GM12875 (cell line): ENCODE measurements around the gene COPS2.

Experiments
- H3K4me3 ChIP-seq: one replicate; pipeline ENCODE4 v1.5.1; 2011; ENCODE audit warnings: low read depth, low read length, control low read depth
- TF ChIP-seq, protein P1 (sequence below): IDR thresholded peaks from 2 replicates; pipeline ENCODE4 v1.5.1; 2011; ENCODE audit warnings: low read depth, mild to moderate bottlenecking, control low read depth, inconsistent platforms, low read length, moderate library complexity, borderline replicate concordance; ENCODE audit not compliant: insufficient read depth

The COPS2 gene

DNA sequence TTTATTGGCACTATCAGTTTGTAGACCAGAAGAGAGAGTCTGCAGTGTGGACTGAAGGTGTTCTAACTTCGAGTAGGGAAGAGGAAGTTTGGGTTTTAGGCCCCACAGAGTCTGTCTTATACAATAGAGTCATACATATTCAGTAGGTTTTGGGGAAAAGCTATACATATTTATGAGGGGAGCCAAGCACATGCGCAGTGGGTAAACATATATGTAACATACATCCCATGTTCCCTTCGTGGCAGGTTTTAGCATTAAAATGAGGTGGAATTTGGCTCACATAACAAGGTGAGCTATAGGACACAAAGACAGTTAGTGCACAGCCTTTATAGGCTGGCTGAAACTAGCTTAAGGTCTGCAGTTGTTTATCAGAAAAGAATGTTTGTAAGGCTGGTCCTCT lies 19.5 kb upstream of the COPS2 start:
- H3K4me3 ChIP-seq = no peak overlapping the region
- TF ChIP-seq, protein P1, sequence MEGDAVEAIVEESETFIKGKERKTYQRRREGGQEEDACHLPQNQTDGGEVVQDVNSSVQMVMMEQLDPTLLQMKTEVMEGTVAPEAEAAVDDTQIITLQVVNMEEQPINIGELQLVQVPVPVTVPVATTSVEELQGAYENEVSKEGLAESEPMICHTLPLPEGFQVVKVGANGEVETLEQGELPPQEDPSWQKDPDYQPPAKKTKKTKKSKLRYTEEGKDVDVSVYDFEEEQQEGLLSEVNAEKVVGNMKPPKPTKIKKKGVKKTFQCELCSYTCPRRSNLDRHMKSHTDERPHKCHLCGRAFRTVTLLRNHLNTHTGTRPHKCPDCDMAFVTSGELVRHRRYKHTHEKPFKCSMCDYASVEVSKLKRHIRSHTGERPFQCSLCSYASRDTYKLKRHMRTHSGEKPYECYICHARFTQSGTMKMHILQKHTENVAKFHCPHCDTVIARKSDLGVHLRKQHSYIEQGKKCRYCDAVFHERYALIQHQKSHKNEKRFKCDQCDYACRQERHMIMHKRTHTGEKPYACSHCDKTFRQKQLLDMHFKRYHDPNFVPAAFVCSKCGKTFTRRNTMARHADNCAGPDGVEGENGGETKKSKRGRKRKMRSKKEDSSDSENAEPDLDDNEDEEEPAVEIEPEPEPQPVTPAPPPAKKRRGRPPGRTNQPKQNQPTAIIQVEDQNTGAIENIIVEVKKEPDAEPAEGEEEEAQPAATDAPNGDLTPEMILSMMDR = no peak

DNA sequence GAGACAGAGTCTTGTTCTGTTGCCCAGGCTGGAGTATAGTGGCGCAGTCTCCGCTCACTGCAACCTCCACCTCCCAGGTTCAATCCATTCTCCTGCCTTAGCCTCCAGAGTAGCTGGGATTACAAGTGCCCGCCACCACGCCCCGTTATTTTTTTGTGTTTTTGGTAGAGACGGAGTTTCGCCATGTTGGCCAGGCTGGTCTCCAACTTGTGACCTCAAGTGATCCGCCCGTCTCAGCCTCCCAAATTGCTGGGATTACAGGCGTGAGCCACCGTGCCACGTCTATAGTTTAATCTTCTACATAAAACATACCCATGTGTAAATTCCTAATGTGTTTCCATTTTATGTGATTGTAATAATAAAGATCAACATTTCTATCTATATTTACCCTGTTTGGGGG lies 16.4 kb upstream of the COPS2 start:
- TF ChIP-seq, protein P1 = no peak
- H3K4me3 ChIP-seq = no peak overlapping the region

DNA sequence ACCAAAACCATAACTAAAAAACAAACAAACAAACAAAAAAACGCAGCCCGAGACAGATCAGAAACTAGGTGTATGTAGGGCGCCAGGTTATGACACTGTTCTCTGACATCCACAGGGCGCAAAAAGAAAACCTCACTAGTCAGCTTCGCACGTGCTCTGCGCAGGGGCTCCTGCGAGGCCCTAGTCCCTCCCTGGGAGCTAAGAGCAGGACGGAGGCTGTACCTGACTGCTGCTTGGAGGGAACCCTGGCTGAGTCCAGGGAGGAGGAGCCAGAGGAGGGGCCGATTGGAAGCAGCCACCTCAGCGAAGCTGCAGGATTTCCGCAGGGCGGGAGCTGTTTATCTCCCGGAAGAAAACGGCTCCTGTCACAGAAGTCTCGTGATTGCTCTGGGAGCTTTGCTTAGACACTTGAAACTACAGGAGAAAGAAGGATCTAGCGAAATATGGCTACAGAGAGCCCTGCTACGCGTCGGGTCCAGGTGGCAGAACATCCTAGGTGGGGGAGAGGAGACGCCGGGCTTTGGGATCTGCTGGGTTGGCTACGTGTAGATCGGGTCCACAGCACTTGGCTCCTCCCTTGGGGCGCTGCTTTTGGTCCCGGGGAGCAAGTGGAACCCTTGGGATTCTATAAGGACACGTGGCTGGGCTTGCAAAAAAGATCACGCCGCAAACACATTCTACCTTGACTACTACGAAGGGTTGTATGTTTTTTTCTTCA lies 14.6 kb upstream of the COPS2 start, which contains the start of gene GALK2:
GALK2 (plus strand) TSS at position 368 of the 718 bp plus-strand sequence; CDS start at position 444, 76 bp downstream.
- TF ChIP-seq, protein P1 = no peak
- H3K4me3 ChIP-seq = peak within 1 kb of the TSS; percentile 78

DNA sequence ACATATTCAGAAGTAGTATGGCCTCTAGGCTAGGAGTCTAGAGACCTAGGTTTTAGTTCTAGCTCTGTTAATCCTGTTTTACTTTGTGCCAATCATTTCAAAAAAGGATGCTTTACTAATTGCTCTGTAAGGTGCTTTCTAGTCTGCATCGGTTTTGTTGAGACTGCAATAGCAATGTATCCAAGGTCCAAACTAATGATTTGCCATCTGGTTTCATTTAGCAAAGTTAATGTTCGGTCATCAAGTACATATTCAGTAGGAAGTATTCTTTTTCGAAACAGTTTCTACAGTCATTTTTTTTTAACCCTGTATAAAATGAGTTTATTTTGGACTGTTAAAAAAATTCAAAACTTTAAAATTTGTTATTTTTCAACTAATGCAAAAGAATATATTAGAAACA lies 12.6 kb upstream of the COPS2 start:
- no peak overlapping the region for H3K4me3 ChIP-seq
- TF ChIP-seq, protein P1 = no peak

DNA sequence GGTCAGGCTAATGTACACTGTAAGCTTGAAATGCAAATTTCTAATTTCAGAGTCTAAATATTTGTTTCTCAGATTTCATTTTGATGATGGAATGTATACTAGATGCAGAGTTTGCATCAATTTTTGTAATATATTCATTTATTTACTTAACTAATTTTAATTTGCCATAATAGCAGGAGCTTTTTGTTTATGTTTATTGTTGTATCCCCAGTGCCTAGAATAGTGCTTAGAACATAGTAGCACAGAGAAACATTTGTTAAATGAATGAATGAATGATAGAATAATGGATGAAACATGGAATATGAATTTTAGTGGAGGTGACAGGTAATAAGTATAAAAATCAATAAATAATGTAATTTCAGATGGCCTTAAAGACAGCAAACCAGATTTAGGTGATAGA lies 9.5 kb upstream of the COPS2 start:
- H3K4me3 ChIP-seq = no peak overlapping the region
- TF ChIP-seq, protein P1 = no peak

DNA sequence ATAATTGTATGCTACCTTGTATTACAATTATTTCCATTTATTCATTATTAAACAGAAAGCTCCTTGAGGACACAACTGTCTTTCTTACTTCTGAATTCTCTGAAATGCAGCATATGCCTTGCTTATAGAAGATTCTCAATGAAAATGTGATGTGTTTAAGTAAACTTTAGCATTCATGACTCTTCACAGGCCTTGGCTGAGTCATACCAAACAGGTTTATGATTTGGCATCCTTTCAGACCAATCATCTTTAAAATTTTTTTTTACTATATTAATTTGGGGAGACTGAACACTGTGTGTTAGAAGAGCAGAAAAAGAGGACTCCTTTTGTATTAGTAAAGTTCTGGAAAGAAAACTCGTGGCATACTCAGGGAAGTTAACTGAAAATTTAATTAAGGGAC lies 8.3 kb upstream of the COPS2 start:
- TF ChIP-seq, protein P1 = no peak
- H3K4me3 ChIP-seq = no peak overlapping the region

DNA sequence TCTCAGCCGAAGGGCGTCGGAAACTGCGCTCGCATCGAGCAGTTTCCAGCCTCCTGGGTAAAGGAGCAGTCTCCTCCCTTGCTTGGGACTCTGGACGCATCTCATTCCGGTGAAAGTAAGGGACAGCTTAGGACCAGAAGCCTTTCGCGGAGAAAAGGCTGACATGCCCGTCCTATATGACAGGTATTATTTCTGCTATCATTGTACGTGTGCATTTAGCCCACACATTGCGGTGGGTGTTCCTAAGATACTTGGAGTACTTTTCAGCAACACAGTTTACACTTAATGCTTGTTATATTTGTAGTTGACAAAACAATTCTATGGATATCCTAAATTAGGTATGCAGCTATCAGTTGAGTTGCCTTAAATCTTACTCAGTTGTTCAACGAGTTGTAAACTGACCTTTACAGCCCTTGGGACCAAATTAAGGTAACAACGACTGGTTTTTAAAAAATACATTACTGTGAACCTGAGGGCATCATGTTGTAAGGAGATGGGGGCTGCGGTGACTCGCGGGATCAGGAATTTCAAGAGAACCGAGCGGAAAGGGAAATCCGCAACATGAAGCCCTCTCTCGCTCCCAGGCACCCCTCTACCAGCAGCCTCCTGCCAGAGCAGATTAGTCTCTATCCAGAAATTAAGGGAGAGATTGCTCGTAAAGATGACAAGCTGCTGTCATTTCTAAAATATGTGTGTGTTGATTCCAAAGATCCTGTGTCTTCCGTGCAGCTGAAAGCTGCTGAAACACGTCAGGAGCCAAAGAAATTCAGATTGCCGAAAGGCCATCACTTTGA lies 632 bp upstream of the COPS2 start:
- peak overlapping the region; percentile 79 for H3K4me3 ChIP-seq
- TF ChIP-seq, protein P1 = no peak
